COLO829 (cell line): ENCODE measurements around the gene BRD7.

Source experiments
- DNase-seq: peaks from one replicate; pipeline ENCODE4 v3.0.0; 2012; ENCODE audit warnings: low spot score

Gene BRD7

DNA sequence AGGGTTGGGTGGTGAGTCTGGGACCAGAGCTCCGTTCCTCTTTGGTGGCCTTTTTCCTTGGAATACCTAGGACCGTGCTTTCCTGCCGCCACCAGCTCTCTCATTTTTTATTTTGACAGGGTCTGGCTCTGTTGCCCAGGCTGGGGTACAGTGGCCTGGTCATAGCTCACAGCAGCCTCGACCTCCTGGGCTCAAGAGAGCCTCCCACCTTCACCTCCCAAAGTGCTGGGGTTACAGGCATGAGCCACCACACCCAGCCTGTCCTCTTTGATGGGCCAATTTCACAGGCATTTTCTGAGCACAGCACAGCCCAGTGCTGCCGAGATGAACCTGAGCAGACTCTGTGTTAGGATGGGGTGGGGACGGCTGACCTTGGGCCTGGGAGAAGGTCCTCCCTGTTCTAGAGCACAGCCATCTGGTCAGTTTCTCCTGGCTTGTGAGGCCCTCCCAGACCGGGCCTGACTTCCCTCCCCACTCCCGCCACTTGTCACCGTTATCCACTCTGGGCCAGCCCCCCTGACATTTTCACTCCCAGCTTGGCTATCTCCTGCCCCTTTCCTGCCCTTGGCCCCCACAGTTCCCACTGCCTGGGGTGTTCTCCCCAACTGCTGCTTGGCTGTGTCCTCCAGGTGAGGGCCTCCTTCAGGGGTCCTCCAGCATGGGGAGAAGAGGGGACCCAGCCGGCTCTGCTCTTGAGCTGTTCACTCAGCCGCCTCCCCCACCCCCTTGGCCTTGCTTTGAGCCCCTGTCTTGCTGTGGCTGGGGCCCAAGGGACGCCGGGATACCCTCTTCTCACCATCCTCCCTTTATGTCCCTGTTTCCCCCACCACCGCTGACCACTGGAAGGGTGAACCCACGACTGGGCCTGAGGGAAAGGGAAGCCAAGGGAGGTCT is 97.4 kb downstream of the BRD7 start:
- no peak for DNase-seq

DNA sequence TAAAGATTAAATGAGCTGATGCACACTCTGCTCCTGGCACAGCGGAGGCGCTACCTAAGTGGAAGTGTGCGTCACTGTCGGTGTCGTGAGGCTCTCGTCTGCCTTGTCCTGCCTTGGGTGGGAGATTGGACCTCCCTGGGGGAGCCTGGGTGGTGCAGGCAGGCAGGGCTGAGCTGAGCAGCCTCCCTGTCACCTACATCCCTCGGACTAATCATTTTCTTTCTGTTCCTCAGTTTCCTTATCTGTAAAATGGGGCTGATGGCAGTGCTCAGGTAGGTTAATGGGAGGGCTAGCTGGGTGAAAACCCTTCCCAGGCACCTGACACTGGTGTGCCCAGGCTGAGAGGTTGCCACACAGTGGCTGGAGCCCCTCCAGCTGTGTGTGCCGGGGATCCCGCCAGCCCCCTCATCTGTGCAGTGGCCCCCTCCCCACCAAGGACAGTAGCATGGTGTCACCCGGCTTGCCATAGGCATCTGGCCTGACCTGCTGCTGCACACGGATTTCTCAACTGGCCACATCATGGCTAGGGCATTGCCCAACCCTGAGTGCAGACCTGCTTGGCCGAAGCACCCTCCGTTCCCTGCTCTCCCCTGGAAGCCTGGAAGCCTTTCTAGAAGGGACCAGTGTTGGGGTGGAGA is 98.2 kb downstream of the BRD7 start:
- no peak for DNase-seq

DNA sequence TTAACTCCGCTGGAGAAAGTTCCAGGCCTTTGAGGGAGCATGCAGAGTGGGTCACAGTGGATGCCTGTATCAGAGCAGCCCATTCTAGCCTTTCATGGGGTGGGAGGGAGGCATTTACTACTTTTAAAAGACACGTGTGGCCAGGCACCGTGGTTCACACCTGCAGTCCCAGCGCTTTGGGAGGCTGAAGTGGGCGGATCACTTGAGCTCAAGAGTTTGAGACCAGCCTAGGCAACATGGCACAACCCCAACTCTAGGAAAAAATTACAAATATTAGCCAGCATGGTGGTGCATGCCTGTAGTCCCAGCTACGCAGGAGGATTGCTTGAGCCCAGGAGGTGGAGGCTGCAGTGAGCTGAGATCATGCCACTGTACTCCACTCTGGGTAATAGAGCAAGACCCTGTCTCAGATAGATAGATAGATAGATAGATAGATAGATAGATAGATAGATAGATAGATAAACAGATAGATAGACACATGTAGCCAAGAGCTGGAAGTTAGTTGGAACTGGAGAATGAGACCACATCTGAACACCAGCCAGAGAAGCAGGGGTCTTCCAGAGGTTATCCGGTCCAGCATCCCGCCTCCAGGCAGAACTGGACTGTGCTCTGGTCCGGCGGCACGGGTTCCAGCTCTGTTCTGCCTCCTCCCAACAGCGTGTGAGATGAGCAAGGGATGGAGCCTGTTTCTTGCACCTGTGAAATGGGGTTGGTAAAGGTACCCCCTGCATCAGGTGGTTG is 98.8 kb downstream of the BRD7 start:
- DNase-seq: no peak

DNA sequence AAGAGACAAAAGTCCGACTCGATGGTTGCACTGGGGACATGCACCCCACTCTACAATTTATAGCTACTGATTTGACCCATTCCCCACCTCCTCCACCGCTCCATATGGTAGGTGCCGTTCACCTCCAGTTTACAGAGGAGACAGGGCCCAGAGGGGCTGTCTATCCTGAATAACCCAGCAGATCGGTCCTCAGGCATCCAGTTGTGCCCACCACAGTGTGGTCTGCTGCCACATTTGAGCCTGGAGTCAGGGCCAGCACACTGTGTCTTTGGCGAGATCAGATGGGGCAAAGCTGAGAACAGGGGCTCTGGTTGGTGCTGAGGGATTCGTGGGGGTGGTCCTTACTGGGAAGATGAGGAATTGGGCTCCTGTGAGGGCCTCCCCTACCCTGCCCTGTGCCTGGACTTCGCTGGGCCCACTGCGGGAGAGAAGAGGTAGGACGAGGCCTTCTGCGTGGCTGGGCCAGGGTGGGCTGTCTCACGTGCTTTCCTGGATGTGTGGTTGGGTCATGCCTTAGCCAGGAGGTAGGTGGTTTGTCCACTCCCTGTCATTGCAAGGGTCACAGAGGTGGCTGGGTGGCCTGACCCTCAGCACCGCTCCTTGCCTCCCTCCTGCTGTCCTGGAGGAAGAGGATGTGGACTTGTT is 99.6 kb downstream of the BRD7 start:
- DNase-seq: no peak

DNA sequence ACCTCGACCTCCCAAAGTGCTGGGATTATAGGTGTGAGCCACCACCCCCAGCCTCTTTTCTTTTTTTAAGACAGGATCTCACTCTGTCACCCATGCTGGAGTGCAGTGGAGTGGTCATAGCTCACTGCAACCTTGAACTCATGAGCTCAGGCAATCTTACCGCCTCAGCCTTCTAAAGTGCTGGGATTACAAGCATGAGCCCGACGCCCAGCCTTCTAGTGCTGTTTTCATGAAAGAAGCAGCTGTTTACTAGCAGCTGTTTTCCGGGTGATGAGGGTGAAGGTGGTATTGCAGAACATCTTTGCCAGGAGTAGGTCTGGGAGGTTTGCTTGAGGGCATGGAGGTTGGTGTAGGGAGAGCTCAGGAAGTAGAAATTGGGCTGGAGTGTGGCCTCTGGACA is 100.4 kb downstream of the BRD7 start:
- no peak for DNase-seq

DNA sequence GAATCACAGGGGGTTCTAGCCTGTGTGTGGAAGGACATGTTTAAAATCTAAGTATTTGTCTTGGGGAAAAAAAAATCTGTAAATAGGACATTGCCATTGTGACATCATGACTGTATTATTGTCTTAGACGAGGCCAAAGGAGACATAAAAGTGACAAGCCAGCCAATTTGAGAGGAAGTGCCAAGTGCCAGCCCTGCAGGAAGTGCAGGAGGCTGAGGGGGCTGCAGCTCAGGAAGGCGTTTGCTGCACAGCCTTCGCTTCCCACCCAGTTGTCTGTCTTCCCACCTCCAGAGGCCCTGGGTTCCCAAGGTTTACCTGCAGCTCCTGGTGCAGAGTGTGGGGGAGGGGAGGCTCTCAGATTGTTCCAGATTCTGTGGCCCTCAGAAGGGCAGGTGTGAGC is 101.1 kb downstream of the BRD7 start:
- no peak for DNase-seq

DNA sequence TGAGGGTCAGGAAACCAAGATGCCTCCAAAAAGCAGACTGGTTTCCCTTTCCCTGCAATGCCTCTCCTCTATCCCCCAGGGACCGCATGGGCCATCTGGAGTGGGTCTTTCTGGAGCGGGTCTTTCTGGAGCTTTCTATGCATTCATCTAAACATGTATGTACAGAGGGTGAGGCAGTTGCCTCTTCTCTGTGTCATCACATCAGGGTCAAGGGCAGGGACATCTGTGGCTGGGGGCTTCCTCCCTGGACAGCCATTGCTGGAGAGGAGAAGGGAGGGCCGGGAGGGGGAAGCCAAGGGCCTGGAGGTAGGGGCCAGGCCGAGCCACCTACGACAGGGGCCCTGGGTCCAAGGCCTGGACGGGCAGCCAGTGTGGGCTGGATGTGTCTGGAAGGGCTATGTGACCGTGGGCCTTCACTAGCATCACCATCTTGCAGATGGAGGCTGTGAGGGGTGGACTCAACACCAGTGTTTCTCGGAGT is 101.6 kb downstream of the BRD7 start:
- DNase-seq: no peak

DNA sequence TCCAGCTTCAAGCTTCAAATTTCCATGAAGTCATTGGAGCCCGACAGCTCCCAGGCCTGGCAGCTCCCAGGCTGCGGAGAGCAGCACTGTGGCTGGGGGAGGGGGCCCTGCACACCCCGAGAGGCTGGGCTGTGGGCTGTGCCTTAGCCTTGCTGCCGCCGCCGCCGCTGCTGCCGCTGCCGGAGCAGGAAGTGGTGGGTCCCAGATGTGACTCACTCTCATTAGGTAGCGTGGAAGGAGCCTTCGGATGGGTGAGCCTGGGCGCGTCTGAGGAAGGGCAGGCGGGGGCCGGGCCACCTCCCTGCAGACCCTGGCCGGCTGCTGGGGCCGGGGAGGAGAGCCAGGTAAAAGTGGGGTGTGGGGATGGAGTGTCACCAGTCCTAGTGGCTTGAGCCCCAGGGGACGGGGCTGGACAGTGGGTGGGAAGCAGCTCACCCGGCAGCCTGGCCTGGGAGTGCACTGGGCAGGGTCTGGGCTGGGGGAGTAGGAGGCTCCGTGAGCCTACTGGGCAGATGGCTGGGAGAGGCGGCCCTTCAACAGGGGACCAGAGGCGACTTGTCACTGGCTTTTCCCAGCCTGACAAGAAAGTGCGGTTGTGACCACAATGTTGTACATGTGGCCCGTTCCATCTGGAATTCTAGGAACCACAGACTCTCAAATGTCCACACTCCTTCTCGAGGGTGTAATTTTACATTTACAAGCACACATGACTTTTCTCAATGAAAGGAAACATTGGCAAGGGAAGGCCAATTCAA is 102.3 kb downstream of the BRD7 start, which contains the start of gene ADCY7:
Gene ADCY7, plus strand, starts transcription at position 215 of the 755 bp plus-strand sequence. CDS start 21,629 bp downstream, outside the sequence.
- peak; percentile 22 for DNase-seq
